HG02840 (cell line): ENCODE data around the gene FANCB.

Source experiments
- ATAC-seq: cut with Tn5 transposase; IDR thresholded peaks from one replicate; pipeline ENCODE4 v1.9.1; 2021; ENCODE audit warnings: mild to moderate bottlenecking, moderate library complexity, moderate number of reproducible peaks; ENCODE audit not compliant: unreplicated experiment, low FRiP score

Gene FANCB

DNA sequence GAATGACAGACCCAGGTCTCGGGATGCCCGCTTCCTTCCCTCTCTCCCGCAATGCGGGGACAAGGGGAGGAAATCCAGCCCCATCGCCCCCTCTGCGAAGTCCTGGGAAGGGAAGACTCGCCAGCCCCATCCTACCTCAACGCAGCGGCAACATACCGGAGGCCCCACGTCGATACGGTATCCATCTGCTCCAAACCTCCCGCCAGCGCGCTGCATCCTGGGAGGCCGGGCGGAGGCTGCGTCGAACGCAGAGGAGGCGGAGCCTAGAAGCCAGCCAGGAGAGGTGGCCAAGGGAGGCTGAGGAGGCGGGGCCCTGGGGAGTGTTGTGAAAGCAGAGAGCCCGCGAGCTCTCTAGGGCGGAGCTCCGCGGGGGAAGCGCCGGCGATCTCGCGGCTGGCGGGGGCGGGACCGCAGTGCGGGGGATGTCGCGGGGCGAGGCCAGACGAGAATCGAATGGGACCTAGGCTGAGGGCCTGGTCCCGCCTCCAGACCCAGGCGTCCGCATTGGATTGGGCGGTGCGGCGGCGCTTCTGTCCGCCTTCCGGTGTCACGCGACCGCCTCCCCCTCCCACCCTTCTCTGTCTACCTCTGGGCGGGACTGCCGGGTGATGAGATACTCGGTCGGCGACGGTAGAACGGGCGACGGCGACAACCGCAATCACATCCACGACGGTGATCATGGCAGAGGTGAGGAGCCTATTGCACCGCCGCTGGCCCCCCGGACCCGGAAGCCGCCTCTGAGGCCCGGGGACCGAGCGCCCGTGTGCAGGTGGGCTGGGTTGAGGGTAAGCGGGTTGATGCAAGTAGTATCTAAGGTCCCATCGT lies at the start of gene FANCB, which contains the start of gene MOSPD2:
FANCB (minus strand) TSS at position 219 of the 825 bp plus-strand sequence. CDS start 7,559 bp downstream, outside the sequence.
MOSPD2 (plus strand) TSS at position 571 of the 825 bp plus-strand sequence; CDS start at position 679, 108 bp downstream.
- ATAC-seq: peak; percentile 98

GRCh38 chrX:14922437-14922836 lies 49.6 kb upstream of the FANCB start:
- ATAC-seq: no peak

DNA sequence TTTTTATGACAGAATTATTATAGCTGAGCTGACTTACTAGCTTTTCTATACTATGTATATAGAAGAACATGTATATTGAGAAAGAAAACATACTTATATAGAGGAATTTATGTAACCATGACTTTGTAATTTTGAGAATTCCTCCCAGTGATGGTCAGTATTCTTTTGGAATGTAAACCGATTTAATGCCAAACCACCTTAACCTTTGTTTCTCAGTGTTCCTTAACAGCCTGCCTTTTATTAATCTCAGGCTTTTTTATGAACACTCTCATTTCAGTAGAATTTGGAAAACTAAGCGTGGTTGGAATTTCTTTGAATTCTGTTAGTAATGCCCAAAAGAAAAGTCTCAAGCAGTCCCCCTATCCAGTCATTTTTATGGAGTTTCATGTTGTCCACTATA lies 47.3 kb upstream of the FANCB start:
- ATAC-seq: no peak

DNA sequence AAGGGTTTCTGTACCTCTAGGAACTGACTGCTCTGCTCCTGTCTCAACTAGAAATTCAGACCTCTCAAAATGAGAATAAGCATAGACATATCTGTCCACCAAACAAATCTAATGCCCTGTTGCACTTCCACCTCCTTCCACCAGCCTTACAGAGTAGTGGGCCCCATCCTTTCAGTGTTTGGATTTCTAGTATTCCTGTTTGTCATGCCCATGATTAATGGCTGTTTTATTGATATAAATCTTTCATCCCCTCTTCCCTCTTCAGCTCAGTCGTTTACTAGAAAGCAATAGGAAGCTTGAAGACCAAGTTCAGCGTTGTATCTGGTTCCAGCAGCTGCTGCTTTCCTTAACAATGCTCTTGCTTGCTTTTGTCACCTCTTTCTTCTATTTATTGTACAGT lies 46.5 kb upstream of the FANCB start:
- no peak for ATAC-seq

GRCh38 chrX:14916017-14916674 lies 43.3 kb upstream of the FANCB start:
- no peak for ATAC-seq

- no peak for ATAC-seq
Measured at GRCh38 chrX:14915596-14915995, 42.7 kb upstream of the FANCB start.

DNA sequence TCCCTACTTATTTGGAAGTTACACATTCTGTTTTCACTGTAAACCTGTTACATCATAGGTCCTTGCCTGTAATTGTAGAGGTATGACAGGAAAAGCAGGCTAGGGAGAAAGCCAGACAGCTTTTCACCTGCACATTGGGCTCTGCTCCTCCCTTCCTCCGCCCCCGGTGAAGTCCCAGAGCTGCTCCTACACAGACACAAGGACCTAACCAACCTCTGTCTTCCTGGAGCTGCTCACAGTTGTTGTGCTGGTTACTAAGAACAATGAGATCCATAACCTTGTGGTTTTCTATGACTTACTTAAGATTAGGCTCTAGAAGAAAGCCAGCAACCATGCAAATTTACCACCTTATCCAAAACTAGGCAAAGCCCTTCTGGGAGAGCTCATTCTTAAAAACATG lies 40.4 kb upstream of the FANCB start:
- no peak for ATAC-seq

DNA sequence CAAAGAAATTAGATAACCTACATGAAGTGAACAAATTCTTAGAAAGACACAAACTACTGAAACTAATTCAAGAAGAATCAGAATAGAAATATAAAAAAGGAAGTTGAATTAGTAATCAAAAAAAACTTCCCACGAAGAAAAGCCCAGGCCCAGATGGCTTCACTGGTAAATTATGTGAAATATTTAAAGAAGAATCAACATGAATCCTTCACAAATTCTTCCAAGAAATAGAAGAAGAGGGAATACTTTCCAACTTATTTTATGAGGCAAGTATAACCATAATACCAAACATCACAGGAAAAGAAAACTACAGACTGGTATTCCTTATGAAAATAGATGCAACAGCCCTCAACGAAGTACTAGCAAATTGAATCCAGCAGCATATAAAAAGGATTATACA lies 31.0 kb upstream of the FANCB start:
- no peak for ATAC-seq

GRCh38 chrX:14902537-14902936 lies 29.7 kb upstream of the FANCB start:
- ATAC-seq: no peak

- ATAC-seq: no peak
Measured at GRCh38 chrX:14899607-14900006, 26.7 kb upstream of the FANCB start.

- no peak for ATAC-seq
Measured at GRCh38 chrX:14897042-14897441, 24.2 kb upstream of the FANCB start.

GRCh38 chrX:14896273-14896672 lies 23.4 kb upstream of the FANCB start:
- ATAC-seq: no peak

DNA sequence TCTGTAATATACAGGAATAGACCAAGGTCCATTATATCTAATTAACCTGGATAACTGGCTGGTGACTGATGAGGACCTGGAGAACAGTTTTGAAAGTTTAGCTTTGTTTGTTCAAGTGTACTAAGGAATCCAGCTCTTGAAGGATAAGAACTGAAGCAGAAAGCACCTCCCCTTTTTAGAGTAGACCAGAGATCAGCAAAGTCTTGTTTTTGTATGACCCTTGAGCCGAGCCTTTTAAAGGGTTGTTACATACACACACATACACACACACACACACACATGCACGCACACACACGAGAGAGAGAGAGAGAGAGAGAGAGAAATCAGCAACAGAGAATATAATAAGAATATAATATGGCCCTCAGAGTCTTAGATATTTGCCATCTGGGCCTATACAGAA lies 13.4 kb upstream of the FANCB start:
- ATAC-seq: no peak

- no peak for ATAC-seq
Measured at GRCh38 chrX:14884714-14885113, 11.8 kb upstream of the FANCB start.

- no peak for ATAC-seq
Measured at GRCh38 chrX:14883826-14884225, 11.0 kb upstream of the FANCB start.

DNA sequence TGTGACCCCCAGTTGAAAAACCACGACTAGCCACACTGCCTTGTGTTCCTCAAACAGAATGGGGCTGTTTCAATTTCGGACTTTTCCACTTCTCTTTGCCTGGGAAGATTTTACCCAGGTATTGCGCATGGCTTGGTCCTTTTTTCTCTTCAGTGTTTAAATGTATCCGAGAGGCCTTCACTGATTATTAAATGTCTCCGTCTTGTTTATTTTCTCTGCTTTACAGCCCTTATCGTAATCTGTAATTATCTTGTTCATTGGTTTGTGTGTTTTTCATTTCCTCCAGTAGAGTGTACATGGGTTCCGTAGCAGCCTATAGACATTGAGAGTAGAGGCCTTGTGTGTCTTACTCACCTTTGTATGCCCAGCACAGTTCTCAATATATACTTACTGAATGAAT lies 2.8 kb upstream of the FANCB start:
- ATAC-seq: no peak

DNA sequence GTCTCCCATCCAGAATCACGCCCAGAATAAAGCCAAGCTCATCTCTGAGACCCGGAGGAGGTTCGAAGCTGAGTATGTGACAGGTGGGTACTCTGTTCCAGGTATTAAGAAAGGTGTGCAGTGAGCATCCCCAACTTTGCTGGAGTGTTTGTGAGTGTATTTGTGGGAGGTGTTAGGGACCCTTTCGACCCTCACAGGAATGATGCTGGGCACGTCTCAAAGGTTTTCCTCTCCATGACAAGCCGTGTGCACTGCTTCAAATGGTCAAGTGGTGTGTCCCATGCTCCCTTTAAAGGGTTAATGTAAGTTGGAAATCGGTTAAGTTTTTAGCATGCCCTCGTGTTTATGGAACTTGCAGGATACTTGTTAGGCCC lies 794 bp upstream of the FANCB start:
- no peak for ATAC-seq

- no peak for ATAC-seq
Measured at GRCh38 chrX:14872355-14872754, 514 bp downstream of the FANCB start.

DNA sequence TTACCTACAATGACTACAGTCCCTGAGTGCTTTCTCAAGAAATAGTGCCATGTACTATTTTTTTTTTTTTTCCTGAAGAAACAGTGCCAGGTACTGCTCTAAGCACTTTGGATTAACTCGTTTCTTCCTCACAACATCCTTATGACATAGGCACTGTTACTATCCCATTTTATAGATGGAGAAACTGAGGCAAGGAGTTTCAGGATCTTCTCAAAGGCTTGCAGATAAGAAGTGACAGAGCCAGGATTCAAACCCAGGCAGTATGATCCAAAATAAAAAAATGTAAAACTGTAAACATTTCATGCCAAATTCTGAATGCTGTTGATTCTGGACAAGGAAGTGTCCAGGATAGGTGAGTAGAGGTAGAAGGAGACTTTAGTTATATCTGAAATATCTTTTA lies 1.1 kb downstream of the FANCB start:
- ATAC-seq: no peak

- no peak for ATAC-seq
Measured at GRCh38 chrX:14865201-14865600, 7.7 kb downstream of the FANCB start.

DNA sequence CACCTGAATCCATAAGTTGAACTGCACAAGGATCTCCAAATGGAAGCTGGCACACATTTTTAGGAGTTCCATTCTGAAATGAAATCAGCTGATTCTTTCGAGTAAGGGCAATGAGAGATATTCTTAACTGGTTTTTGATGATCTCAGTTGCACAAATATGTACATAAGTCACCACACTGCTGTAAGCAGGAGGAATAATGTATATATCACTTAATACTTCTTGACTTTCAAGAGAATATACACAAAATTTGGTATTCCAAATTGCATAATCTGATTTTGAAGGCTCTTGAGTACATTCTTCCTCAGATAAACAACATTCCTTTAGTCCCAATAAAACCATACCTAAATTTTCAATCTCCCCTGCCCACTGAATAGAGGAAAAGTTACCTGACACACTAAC lies 8.2 kb downstream of the FANCB start:
- no peak for ATAC-seq

- ATAC-seq: no peak
Measured at GRCh38 chrX:14851526-14851925, 21.3 kb downstream of the FANCB start.
